GM18517 (cell line): Measurements from ENCODE around the gene CHRNA4.
"Not testable (repeated sequence)": the region's sequence is repeated elsewhere in the genome, so short reads cannot be mapped to it uniquely, and the experiment has no call there.

Experiments used
- ATAC-seq: cut with Tn5 transposase; IDR thresholded peaks from one replicate; pipeline ENCODE4 v1.9.1; 2021; ENCODE audit warnings: mild to moderate bottlenecking, moderate library complexity; ENCODE audit not compliant: unreplicated experiment

The CHRNA4 gene

DNA sequence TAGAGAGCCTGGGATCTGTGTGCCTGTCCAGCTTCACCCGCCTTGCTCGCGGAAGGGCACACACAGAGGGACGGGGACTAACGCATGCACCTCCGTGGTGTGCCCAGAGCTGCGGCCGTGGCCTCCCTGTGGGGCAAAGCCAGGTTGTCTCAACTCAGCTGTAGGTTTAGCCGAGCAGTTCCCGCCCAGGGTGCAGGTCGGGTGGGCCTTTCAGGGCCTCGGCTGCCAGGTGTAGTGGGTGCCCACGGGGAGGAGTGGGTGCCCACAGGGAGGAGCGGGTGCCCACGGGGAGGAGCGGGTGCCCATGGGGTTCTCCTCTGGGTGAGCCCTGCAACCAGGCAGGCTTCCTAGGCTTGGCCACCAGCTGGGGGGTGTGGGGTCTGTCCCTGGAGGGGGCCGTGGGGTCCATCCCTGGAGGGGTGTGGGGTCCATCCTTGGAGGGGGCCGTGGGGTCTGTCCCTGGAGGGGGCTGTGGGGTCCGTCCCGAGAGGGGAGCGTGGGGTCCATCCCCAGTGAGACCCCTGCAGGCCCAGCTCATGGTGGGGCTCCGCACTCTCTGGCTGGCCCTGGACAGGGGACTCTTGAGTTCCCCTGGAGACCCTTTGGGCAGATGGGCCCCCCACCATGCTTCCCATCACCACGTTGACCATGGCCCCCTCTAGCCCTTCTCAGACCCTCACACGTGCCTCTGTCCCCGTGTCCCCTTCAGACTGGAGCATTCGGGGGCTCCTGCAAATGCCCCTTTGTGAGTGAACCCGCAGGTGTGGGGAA lies 37.8 kb upstream of the CHRNA4 start:
- no peak for ATAC-seq

DNA sequence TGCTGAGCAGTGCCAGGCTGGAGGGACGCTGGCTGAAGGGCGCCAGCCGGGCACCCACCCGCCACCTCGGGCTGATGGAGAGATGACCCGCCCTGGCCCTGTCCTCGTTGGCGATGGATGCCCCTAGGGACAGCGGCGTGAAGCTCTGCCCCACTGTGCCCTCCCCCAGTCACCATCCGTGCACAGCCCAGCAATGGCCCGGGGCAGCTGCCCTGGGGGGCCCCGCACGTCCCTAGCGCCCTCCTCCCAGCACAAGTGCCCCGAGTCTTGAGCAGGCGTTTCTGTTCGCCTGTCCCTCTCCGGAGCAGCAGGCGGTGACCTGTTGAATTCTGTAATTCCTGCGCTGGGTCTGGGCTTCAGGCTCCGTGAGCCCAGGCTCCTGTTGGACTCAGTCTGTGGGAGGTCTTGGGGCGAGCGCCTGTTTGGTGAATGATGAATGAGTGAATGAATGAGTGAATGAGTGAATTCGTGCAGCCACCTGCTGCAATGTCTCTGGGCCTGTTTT lies 36.8 kb upstream of the CHRNA4 start:
- no peak for ATAC-seq

GRCh38 chr20:63397155-63397843 lies 36.1 kb upstream of the CHRNA4 start:
- no peak for ATAC-seq

GRCh38 chr20:63396300-63396699 lies 35.2 kb upstream of the CHRNA4 start:
- no peak for ATAC-seq

DNA sequence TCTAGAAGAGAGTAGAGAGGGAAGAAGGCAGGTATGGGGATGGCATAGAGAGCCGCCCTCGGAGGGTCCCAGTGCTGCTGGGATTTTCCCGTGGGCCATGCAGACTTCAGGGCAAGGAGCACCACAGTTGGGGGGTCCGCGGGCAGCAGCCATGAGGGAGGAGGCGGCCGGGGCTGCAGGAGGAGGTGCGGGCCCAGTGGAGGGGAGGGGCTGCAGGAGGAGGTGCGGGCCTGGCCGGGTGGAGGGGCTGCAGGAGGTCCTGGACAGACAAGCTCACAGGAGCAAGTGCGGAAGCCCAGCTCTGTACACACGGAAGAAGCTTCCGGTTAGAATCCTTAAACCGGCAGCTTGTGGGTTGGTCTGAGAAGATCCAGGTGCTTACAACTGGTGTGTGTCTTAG lies 34.6 kb upstream of the CHRNA4 start:
- ATAC-seq: no peak

DNA sequence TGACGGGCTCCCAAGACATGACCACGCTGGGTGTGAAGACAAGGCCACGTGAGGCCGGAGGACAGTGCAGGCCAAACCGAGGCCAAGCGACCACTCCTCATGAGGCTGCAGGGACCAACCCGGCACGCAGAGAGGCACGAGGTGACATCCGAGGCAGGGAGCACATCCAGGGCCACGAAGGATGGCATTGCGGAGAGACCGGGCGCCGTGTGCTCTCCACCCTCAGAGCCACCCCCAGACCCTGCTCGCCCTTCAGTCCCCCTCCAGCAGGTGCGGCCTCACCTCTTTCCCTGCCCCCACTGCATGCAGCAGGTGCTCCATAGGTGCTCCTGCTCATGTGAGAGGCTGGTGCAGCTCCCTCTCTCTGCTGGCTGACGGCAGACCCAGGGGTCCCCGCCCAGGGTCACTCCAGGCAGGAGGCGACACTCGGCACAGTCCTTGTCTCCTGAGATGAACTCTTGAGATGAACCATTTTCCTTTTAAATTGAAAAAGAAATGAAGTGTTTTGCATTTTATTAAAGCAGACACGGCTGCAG lies 33.8 kb upstream of the CHRNA4 start:
- no peak for ATAC-seq

DNA sequence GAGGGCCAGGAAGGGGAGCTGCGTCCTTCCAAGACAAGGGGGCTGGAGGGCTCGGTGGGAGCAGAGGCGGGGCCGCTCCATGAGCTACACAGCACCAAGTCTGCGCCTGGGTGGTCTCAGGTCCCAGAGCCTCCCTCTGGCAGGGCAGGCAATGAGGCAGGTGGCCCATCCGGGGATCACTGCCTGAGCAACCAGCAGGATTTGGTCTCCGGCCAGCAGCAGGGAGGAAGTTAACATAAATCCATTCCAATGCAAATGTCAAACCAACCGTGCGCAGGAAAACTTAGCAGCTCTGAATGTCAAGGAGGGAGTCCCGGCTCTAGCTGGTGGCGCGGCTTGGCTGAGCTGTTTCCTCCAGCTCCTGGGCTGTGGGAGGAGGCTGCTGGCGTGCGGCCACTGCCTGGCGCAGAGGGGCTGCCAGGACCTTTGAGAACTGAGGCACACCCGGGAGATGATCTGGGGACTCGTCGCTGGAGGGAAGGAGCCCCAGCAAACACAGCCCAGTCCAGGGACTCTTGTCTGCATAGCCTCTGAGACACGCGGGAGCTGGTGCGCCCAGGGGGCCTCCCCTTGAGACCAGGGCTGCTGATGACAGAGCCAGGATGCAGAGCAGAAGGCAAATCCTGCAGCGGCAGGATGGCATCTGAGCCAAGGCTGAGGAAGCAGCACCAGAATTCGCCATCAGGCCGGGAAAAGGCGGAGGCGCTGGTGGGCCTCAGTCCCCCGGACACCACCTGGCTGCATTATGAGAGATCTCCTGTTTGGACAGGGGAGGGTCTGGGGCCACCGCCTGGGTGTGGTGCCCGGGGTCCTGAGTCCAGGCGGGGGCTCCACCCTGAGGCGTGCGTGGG lies 33.1 kb upstream of the CHRNA4 start:
- ATAC-seq: no peak

DNA sequence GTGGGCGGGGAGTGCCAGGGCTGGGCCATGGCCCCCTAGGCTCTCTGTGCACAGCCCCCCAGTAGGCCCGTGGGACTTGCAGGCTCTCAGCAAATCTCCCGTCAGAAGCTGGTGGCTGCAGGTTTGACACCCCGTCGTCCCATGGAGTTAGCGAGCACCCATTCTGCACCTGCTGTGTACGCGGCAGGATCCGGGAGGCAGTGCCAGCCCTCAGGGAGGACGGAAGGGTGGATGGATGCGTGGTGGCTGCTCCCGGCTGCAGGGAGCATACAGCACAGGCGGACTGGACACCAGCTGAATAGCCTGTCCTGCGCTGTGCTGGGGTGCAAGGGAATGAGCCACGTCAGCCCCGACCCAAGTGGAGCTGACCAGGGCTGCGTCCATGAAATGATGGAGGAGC lies 32.4 kb upstream of the CHRNA4 start:
- no peak for ATAC-seq

- ATAC-seq: no peak
These were observed 31.6 kb upstream of the CHRNA4 start for GRCh38 chr20:63392465-63393365.

GRCh38 chr20:63387917-63388316 lies 26.8 kb upstream of the CHRNA4 start:
- ATAC-seq: no peak

DNA sequence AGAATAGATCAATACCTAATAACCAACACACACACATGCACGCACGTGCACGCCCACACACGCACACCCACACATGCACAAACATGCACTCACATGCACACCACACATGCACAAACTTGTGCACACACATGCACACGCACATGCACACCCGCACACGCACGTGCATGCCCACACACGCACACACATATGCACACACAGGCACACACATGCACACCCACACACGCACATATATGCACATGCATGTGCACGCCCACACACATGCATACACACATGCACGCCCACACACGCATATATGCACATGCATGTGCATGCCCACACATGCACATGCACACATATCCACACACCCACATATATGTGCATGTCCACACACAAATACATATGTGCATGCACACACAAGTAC lies 26.2 kb upstream of the CHRNA4 start:
- ATAC-seq: no peak

DNA sequence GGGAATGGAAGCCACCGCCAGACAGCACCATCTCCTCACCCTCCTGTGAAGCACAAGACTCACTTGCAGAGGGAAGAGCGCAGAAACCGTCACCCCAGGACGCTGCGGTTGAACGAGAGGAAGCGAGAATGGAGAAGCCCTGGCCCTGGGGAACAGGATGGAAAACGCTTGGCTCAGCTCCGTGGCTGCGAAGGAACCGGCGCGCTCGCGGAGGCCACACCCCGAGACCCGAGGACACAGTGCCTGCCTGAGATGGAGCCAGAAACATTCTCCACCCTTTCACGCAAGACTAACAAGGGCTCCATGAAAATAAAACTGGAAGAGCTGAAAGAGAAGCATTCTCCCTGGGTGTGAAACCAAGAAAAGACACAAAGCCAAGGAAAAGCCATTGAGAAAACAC lies 25.3 kb upstream of the CHRNA4 start:
- ATAC-seq: no peak

DNA sequence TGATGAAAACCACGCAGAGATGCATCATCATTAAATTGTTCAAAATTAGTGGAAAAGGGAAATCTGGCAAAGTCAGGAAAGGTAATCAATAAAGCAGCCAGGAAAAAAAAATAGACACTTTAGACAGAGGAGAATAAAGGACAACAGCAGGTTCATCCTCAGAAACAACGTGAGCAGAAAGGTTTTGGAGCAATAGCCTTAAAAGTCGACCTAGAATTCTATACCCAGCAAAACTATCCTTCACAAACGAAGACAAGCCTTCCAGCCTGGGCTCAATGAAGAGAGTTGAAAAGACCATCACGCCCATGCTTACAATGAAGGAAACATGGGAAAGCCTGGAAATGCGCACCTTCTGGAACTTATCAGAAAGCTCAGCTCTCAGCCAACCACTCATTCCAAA lies 24.7 kb upstream of the CHRNA4 start:
- no peak for ATAC-seq

GRCh38 chr20:63384336-63384735 lies 23.2 kb upstream of the CHRNA4 start:
- no peak for ATAC-seq

GRCh38 chr20:63383556-63383955 lies 22.4 kb upstream of the CHRNA4 start:
- no peak for ATAC-seq

GRCh38 chr20:63382551-63383300 lies 21.6 kb upstream of the CHRNA4 start:
- ATAC-seq: no peak

GRCh38 chr20:63381781-63382431 lies 20.8 kb upstream of the CHRNA4 start:
- ATAC-seq: no peak

DNA sequence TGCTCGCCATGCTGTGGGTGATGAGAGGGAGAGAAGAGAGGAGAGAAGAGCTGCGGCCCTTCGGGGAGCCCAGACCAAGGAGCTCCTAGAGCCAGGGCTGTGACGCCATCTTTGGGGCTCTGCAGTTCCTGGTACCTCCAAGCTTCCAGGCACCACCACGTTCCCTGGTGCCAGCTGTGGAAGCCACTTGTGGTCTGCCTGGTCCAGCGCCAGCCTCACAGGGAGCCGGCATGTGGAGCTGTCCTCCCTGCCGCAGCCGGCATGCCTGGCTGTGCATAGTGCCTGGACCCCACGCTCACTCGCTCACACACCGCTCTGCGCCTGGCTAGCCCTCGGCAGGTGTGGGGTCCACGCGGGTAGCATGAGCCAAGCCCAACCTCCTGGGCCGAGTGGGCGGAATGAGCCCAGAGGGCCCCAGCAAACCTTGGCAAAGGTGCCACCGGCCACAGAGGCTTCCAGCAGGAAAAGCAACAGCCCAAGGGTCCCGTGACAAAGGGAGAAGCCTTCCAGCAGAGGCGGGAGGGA lies 19.3 kb upstream of the CHRNA4 start:
- no peak for ATAC-seq

DNA sequence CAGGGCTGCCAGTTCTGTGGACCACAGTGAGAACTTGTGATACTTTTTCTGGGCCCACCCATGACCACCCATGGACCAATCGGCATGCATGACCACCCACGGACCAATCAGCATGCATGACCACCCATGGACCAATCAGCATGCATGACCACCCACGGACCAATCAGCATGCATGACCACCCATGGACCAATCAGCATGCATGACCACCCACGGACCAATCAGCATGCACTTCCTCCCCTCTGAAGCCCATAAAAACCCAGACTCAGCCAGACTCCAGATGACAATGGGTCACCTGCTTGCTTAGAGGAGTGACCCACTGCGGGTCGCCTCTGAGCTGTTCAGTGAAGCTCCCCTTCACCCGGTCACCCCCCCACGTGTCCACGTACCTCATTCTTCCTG lies 18.7 kb upstream of the CHRNA4 start:
- ATAC-seq: not testable (repeated sequence)
